ENCODE results near the gene ADPRS.

ADPRS gene

DNA sequence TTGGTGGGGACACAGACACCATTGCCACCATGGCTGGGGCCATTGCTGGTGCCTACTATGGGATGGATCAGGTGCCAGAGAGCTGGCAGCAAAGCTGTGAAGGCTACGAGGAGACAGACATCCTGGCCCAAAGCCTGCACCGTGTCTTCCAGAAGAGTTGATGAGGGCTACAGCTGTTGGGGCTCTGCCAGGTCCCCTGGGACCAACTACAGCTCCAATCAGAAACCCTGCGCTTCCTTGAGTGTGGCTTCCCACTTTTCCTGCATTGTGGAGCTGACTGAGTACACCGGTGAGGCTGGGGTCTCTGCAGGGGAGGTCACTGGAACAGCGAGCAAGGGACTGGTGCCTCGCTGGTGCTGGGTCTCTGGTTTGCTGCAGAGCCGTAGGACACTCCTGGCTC is 4.5 kb downstream of the ADPRS start:
- TF ChIP-seq, protein P1, sequence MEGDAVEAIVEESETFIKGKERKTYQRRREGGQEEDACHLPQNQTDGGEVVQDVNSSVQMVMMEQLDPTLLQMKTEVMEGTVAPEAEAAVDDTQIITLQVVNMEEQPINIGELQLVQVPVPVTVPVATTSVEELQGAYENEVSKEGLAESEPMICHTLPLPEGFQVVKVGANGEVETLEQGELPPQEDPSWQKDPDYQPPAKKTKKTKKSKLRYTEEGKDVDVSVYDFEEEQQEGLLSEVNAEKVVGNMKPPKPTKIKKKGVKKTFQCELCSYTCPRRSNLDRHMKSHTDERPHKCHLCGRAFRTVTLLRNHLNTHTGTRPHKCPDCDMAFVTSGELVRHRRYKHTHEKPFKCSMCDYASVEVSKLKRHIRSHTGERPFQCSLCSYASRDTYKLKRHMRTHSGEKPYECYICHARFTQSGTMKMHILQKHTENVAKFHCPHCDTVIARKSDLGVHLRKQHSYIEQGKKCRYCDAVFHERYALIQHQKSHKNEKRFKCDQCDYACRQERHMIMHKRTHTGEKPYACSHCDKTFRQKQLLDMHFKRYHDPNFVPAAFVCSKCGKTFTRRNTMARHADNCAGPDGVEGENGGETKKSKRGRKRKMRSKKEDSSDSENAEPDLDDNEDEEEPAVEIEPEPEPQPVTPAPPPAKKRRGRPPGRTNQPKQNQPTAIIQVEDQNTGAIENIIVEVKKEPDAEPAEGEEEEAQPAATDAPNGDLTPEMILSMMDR (IDR thresholded peaks at IDR 0.05; ENCODE audit: low read depth, low read length) = no peak
- no peak for DNase-seq
- H3K27ac ChIP-seq = no peak overlapping the region

DNA sequence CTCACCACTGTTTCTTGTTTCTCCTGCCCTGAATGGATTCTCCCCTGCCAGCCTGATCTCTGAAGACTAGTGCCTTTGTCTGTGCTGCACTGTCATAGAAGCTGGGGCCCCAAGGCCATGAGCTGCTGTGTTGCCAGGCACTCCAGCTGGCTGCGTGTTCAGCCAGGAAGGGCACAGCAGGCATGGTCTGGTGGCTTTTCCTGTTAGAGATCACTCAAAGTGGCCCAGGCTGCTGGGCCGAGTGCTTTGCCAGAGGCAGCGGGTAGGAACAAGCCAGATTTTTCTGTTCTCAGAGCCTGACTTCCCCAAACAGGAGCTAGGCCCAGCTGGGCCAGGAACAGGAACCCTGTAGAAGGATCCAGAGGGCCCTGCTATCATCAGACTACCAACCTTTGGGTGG is 5.2 kb downstream of the ADPRS start:
- Histone ChIP-seq H3K36me3 (peaks cover 48% of the 10 kb centered on the region), H3K27me3 (ENCODE audit: insufficient read depth, low read depth, severe bottlenecking) (no peaks in the 10 kb centered on the region), H3K9me3 (ENCODE audit: severe bottlenecking) (no peaks in the 10 kb centered on the region), H3K4me3 (ENCODE audit: low read depth, low read length) (no peak overlapping the region), H3K27ac (no peak overlapping the region)
- no peak for DNase-seq
- TF ChIP-seq, protein P1 (IDR thresholded peaks at IDR 0.05; ENCODE audit: low read depth, low read length) = no peak

More for the DNA sequence above, 4.5 kb downstream of the ADPRS start:
- no peaks in the 10 kb centered on the region for H3K27me3 ChIP-seq (ENCODE audit: insufficient read depth, low read depth, severe bottlenecking)
- no peak overlapping the region for H3K4me3 ChIP-seq (ENCODE audit: low read depth, low read length)
- H3K9me3 ChIP-seq (ENCODE audit: severe bottlenecking) = no peaks in the 10 kb centered on the region
- peaks cover 48% of the 10 kb centered on the region for H3K36me3 ChIP-seq

- no peaks in the 10 kb centered on the region for H3K9me3 ChIP-seq (ENCODE audit: severe bottlenecking)
- H3K27me3 ChIP-seq (ENCODE audit: insufficient read depth, low read depth, severe bottlenecking) = no peaks in the 10 kb centered on the region
- TF ChIP-seq, protein P1 (IDR thresholded peaks at IDR 0.05; ENCODE audit: low read depth, low read length) = no peak
- H3K4me3 ChIP-seq (ENCODE audit: low read depth, low read length) = no peak overlapping the region
- H3K36me3 ChIP-seq = peaks cover 48% of the 10 kb centered on the region
- DNase-seq = no peak
- no peak overlapping the region for H3K27ac ChIP-seq
Observed at GRCh38 chr1:36094621-36095061, 5.9 kb downstream of the ADPRS start.

DNA sequence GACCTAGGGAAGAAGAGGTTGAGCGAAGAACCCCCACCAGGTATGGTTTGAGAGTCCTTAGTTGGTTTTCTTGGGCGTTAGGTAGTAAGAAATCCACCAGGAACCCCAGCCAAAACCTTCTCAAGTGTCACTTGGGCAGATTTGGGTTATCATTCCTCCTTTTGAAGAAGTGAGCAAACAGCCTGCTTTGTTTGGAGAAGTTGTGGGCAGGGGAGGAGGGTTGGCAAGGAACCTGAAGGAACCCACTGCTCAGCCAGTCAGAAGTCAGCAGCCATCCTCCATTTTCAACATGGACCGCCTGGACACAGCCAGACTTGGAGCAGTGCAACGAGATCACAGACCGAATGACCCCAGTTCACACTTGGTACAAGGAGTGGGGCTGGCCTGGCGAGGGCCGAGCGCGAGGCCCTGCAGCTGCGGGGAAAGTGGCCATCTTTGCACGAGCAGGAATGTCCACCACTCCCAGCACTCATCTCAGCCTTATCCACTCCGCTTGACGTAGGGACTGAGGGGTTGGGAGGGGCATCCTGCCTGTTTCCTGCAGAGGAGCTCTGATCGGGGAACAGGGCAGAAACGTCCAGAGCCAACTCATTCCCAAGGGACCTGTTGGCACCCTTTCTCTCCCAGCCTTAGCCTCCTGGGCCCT is 7.2 kb downstream of the ADPRS start:
- TF ChIP-seq, protein P1 (IDR thresholded peaks at IDR 0.05; ENCODE audit: low read depth, low read length) = no peak
- no peaks in the 10 kb centered on the region for H3K27me3 ChIP-seq (ENCODE audit: insufficient read depth, low read depth, severe bottlenecking)
- no peaks in the 10 kb centered on the region for H3K9me3 ChIP-seq (ENCODE audit: severe bottlenecking)
- no peak overlapping the region for H3K27ac ChIP-seq
- peaks cover 41% of the 10 kb centered on the region for H3K36me3 ChIP-seq
- H3K4me3 ChIP-seq (ENCODE audit: low read depth, low read length) = no peak overlapping the region
- DNase-seq = no peak

- Histone ChIP-seq H3K9me3 (ENCODE audit: severe bottlenecking) (no peaks in the 10 kb centered on the region), H3K27ac (no peak overlapping the region), H3K36me3 (peaks cover 32% of the 10 kb centered on the region), H3K4me3 (ENCODE audit: low read depth, low read length) (no peak overlapping the region), H3K27me3 (ENCODE audit: insufficient read depth, low read depth, severe bottlenecking) (no peaks in the 10 kb centered on the region)
- TF ChIP-seq, protein P1 (IDR thresholded peaks at IDR 0.05; ENCODE audit: low read depth, low read length) = peak; percentile 76
- peak; percentile 73 for DNase-seq
Observed at GRCh38 chr1:36096500-36097432, 8.1 kb downstream of the ADPRS start.
